ENCODE measurements around the gene ABCD4.

DNA sequence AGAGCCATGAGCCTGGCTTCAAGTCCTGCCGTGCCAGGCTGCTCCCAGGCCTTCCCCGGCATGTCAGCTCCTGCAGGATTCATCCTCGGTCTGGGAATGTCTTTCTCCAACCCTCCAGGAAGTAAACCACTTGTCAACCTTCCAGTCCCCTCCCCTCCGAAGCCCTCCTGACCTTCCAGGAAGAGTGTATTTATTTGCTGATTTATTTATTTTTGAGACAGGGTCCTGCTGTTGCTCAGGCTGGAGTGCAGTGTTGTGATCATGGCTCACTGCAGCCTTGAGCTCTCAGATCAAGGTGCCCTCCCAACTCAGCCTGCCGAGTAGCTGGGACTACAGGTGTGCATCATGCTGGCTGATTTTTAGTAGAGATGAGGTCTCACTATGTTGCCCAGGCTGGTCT is 38.8 kb downstream of the ABCD4 start:
- TF ChIP-seq, protein P1, sequence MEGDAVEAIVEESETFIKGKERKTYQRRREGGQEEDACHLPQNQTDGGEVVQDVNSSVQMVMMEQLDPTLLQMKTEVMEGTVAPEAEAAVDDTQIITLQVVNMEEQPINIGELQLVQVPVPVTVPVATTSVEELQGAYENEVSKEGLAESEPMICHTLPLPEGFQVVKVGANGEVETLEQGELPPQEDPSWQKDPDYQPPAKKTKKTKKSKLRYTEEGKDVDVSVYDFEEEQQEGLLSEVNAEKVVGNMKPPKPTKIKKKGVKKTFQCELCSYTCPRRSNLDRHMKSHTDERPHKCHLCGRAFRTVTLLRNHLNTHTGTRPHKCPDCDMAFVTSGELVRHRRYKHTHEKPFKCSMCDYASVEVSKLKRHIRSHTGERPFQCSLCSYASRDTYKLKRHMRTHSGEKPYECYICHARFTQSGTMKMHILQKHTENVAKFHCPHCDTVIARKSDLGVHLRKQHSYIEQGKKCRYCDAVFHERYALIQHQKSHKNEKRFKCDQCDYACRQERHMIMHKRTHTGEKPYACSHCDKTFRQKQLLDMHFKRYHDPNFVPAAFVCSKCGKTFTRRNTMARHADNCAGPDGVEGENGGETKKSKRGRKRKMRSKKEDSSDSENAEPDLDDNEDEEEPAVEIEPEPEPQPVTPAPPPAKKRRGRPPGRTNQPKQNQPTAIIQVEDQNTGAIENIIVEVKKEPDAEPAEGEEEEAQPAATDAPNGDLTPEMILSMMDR (IDR thresholded peaks at IDR 0.05), result no peak
- TF ChIP-seq POLR2A (IDR thresholded peaks at IDR 0.05) (no peak), POLR2AphosphoS5 (IDR thresholded peaks at IDR 0.05) (no peak), EP300 (IDR thresholded peaks at IDR 0.05) (no peak)

Data from gastroesophageal sphincter (tissue), 3 donors.